ENCODE results near the gene SLC25A6.

DNA sequence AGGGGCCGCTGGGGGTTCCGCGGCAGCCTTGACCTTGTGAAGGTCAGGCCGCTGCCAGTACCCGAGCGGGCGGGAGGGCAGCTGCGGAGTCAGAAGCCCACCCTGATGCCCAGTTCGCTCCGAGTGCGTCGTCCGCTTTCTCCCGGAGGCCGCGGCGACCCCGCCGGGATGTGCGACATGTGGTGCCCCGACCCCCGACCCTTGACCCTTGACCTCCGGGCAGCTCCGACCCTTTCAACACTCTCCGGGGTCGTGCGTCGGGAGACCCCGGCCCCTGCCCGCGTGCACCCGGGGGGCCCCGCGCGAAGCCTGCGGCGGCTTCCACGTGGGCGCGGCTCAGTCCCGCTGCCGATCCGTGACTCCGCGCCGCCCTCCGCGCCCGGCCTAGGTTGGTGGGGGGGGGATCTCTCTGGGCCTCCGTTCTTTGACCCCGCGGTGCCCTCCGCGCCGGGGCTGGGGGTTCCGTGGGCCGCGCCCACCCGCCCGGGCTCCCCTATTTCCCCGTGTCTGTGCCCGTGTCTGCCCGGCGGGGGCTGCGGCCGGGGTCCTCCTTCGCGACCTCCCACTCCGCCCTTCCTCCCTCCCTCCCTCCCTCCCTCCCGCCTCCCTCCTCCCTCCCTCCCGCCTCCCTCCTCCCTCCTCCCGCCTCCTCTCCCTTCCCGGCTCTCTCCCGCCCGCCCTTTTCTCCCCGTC, 609 bp upstream of the SLC25A6 start:
- TF ChIP-seq, protein P1, sequence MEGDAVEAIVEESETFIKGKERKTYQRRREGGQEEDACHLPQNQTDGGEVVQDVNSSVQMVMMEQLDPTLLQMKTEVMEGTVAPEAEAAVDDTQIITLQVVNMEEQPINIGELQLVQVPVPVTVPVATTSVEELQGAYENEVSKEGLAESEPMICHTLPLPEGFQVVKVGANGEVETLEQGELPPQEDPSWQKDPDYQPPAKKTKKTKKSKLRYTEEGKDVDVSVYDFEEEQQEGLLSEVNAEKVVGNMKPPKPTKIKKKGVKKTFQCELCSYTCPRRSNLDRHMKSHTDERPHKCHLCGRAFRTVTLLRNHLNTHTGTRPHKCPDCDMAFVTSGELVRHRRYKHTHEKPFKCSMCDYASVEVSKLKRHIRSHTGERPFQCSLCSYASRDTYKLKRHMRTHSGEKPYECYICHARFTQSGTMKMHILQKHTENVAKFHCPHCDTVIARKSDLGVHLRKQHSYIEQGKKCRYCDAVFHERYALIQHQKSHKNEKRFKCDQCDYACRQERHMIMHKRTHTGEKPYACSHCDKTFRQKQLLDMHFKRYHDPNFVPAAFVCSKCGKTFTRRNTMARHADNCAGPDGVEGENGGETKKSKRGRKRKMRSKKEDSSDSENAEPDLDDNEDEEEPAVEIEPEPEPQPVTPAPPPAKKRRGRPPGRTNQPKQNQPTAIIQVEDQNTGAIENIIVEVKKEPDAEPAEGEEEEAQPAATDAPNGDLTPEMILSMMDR (optimal IDR thresholded peaks at IDR 0.05 in 1 of 3, IDR thresholded peaks at IDR 0.05 in 1 of 3, conservative IDR thresholded peaks at IDR 0.05 in 1 of 3; ENCODE audit: extremely low read depth in 1 of 3, insufficient read depth in 2 of 3, low read length in 3 of 3), result no peak
- TF ChIP-seq EZH2 (IDR thresholded peaks at IDR 0.05; ENCODE audit: low read length), result no peak

Measured in keratinocyte (primary cell).